Ascending aorta (tissue), 2 donors: ENCODE results near the gene SCAND1. TPM values are rescaled to one million over a fixed set of nuclear protein-coding genes. Genes with fewer than 3 reads are reported as not detected.

Experiments
- DNase-seq, 2 donors: peaks; one replicate each; pipeline ENCODE4 v3.0.0-alpha.2; 2019; ENCODE audit warnings: low spot score in 2 of 2
- H3K27ac ChIP-seq, 2 donors: fragments of 200-600 bp; sonication (generic); one replicate each; pipeline ENCODE4 v1.5.1; 2016 to 2017; ENCODE audit warnings: mild to moderate bottlenecking in 1 of 2
- H3K27me3 ChIP-seq: fragments of 200-600 bp; sonication (generic); one replicate; pipeline ENCODE4 v1.5.1; 2017
- H3K36me3 ChIP-seq, 2 donors: fragments of 200-600 bp; sonication (generic); one replicate each; pipeline ENCODE4 v1.5.1; 2016
- H3K4me1 ChIP-seq, 2 donors: fragments of 200-600 bp; sonication (generic); one replicate each; pipeline ENCODE4 v1.5.1; 2016 to 2017; ENCODE audit warnings: mild to moderate bottlenecking in 1 of 2
- H3K4me3 ChIP-seq, 2 donors: fragments of 200-600 bp; sonication (generic); one replicate each; pipeline ENCODE4 v1.5.1; 2016 to 2017; ENCODE audit warnings: mild to moderate bottlenecking in 1 of 2
- H3K9me3 ChIP-seq, 2 donors: fragments of 200-600 bp; sonication (generic); one replicate each; pipeline ENCODE4 v1.5.1; 2016
- CTCF ChIP-seq, 3 experiments: fragments of 200-600 bp in 2 of 3; fragments of 450-650 bp in 1 of 3; sonication (generic) in 2 of 3; IDR thresholded peaks; one replicate each; pipeline ENCODE4 v1.5.1; 2016 to 2019; ENCODE audit warnings: antibody characterized with exemption in 3 of 3, mild to moderate bottlenecking in 1 of 3, moderate library complexity in 1 of 3
- intact Hi-C: fragments of 100-400 bp; cut with DNase I; formaldehyde crosslinking; loops from one replicate; pipeline ENCODE4 v1.15.1; 2023
- total RNA-seq: library from RNA; depleted of rRNA; stranded (reverse); fragments of >200 nt; gene quantifications from one replicate; pipeline ENCODE4 v1.1.0, GENCODE V29; 2016

SCAND1 gene
- total RNA-seq, 1 donor from 2014 or later, result 146 TPM

- H3K4me1 ChIP-seq, result no peaks in the 10 kb centered on the region
- no peak overlapping the region for H3K27ac ChIP-seq
- DNase-seq, result no peak
- no peak overlapping the region for H3K4me3 ChIP-seq
- H3K9me3 ChIP-seq, result no peaks in the 10 kb centered on the region
- no peaks in the 10 kb centered on the region for H3K27me3 ChIP-seq
- intact Hi-C loops, result no loop called here
- H3K36me3 ChIP-seq, result peaks cover 0 to 19% of the 10 kb centered on the region in 2 donors
- TF ChIP-seq CTCF (IDR thresholded peaks at IDR 0.05), result no peak
Observed at GRCh38 chr20:35904982-35905663, 49.2 kb downstream of the SCAND1 start.

GRCh38 chr20:35903843-35904242 lies 50.5 kb downstream of the SCAND1 start:
- Histone ChIP-seq H3K27ac (no peak overlapping the region), H3K27me3 (no peaks in the 10 kb centered on the region), H3K36me3 (peaks cover 7 to 28% of the 10 kb centered on the region in 2 donors), H3K9me3 (no peaks in the 10 kb centered on the region), H3K4me1 (no peaks in the 10 kb centered on the region), H3K4me3 (no peak overlapping the region)
- intact Hi-C loops, result no loop called here
- TF ChIP-seq CTCF (IDR thresholded peaks at IDR 0.05), result no peak
- no peak for DNase-seq

Other genes starting within 250 kb of the SCAND1 start
- gene RBM39, start 212.2 kb downstream of the SCAND1 start, total RNA-seq, result 232 TPM
- gene PHF20, start 182.5 kb downstream of the SCAND1 start, total RNA-seq, result 109 TPM
- gene CNBD2, start 14.1 kb upstream of the SCAND1 start, total RNA-seq, result not detected
- 16.7 TPM for gene EPB41L1, start 200.2 kb upstream of the SCAND1 start, total RNA-seq